T follicular helper cell (primary cell): ENCODE measurements around the gene ST7L.

ENCODE experiments used
- DNase-seq: peaks from one replicate; pipeline ENCODE4 v3.0.0-alpha.2; 2020; ENCODE audit warnings: low read depth

ST7L gene

DNA sequence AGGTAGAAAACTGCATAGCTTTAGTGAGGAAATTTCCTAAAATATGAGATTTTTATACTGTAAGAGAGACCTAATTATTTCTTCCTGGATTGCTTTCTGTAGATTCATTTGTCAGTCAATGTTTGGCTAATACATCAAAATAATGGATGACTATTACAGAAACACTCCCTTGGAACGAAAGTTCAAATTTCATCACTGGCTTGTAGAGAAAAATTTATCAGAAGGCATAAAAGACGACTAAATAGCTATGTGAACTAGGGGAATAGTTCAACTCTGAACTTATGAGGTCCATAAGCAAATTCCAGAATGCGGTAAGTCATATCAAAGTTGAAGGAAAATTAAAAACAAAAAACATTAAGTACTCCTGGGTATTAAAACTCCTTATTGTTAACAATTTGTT lies 74.2 kb downstream of the ST7L start:
- no peak for DNase-seq

DNA sequence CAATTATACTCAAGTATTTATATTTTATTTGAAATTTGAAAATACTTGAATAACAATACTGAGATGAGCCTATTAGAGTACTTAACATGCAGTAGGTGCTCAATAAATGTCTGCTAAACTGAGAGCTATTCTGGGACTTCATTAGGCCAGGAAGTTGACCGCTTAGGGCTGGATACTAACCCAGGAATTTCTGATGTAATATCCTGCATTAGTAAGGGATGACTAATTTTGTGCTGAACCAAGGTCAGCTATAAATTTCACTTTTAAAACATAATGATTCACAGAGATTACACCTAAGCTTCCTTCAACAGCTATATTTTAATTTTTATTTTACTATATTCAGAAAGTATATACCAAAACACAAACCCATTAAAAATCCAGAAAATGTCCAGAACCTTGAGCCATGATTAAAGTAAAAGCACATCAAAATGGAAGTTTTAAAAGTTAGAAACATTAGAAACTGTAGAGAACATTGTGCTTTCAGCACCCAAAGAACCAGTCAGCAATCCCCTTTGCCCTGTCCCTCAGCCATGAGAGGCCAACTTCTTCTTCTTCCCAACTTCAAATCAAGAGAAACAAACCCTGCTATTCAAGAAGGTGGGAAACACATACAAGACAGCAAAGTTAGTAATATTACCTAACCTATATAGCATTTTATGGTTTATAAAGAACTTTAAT lies 74.8 kb downstream of the ST7L start:
- DNase-seq = no peak

DNA sequence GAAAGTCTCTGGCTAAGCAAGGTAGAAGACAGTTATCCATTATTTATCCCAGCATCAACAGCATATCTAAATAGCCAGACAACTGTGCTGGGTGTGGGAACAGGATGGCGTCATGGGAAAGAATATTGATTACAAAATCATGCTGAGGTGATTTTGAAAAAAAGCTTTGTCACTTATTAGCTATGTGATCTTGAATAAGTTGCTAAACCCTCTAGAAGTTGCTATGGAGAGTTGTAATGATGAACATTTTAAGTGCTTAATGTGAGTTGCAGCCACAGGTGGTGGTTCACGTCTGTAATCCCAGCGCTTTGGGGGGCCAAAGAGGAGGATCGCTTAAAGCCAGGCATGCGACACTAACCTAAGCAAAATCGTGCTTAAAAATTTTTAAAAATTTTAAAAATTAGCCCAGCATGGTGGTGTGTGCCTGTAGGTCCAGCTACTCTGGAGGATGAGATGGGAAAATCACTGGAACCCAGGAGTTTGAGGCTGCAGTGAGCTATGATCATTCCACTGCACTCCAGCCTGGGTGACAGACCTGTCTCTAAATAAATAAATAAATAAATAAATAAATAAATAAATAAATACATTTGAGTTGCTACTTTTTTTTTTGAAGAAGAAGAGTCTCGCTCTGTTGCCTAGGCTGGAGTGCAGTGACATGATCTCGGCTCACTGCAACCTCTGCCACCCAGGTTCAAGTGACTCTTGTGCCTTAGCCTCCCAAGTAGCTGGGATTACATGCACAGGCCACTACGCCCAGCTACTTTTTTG lies 76.6 kb downstream of the ST7L start:
- no peak for DNase-seq

DNA sequence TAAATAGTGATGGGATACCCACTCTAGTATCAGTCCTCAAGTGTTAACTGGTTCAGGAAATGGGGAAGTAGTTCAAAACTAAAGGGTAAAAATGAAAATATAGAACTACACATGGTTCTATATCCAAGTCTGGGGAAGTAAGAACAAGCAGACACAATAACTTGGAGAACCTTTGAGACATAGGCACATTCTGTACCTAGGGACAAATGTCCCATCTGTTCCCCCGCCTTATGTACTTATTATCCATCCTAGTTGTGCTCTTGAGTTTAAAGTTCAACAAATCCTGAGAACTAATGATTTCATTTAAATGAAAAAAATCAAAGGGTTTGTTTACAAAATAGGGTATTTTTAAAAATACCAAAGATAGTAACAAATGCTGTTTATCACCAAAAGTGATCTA lies 77.6 kb downstream of the ST7L start:
- no peak for DNase-seq

DNA sequence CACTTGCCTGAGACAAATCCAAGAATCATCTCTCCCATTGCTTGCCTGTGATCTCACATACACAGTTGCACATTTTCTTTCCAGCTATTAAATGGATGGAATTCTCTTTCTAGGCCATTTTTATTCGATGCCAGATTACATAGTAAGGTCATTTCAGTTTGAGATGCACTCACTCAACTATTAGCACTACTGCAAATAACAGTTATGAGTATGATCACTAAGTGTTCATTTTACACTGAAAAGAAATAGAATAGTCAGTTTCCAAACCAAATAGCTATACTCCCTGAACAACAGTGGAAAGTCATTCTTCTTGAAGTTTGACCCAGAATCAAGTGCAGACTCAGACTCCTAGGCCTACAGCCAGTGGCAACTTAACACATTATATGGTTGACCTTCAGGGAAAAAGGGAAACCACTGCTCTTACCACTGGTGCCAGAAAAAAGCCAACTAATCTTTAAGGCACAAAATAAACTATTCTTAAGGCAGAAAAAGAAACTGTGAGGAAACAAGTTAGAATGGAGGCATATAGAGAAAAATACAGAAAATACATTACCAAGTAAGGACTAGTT lies 78.6 kb downstream of the ST7L start:
- no peak for DNase-seq

DNA sequence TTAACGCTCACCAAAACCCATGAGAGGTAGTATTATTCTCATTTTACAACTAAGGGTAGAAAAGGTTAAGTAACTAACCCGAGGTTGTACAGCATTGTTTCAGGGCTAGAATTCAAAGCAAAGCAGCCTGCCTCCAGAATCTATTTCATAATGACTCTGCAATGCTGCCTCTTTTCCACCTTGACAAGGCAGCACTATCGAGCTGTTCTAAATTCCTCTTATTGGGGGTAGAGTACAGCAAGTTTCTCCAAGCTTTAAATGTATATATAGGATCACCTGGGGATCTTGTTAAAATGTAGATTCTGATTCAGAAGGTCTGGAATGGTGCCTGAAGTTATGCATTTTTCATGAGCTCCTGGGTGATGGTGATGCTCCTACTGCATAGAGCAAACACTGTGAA lies 80.1 kb downstream of the ST7L start:
- DNase-seq = no peak

DNA sequence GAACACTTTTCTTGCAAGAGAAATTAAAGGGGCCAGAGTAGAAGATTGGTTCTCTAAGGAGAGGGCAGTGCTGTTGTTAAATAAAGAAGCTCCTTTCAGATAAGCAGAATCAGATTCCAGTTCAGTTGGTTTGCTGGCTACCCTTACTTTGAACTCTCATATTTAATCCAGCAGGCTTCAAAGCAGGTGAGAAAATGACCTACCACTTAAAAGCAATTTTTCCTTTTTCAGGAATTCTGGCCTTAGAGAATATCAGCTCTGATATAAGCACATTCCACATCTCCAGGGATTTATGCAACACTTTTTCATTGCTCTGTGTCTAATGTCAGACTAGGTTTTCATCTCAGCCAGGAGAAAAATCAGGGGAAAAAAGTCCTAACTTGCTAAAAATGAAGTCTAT lies 81.5 kb downstream of the ST7L start:
- no peak for DNase-seq

DNA sequence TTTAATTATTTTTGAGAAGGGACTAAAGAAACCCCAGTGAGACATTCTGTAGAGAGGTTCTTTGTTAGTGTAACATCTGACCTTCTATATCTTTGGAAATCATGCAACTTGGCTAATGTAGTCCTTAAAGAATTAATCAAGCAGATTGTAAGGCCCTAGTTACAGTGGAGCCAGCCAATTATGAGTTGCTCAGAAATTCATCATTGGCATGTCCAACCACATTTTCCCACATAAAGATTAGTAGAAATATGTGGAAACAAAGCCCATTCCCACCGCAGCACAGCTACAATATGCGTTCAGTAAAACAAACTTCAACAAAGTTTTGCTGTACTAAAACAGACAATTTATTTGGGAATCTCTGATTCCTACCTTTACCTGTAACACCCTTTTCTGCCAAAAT lies 82.4 kb downstream of the ST7L start:
- no peak for DNase-seq

DNA sequence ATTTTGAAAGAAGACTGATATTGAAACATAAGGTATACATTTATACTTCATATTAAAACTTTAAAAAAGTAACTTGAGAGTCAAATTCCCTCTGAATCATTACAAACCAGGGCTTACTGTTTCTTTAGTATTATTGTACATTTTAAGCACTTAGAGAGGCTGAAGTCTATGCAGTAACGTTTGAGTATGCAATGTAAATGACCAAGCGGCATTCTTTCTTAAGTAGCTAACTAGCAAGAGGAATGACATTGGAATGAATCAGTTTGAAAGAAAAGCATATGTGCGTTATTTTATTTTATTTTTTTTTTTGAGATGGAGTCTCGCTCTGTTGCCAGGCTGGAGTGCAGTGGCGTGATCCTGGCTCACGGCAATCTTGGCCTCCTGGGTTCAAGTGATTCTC lies 85.9 kb downstream of the ST7L start:
- no peak for DNase-seq

DNA sequence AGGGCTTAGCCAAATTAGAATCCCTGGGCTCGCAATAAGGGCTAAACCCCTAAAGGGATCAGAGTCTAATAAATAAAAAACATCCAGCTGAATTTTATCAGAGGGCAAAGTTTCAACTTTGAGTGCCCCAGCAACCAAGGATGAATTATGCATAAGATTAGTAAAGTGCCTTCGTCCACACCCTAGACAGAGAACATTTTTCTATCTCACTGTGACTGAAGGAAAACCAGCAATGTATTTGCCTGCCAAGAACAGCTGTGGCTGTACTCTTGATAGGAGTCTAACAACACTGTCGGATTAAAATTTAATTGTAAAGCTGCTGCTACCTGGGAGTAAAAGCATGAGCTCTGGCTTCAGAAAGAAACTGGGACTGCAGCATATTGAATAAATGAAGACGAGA lies 86.9 kb downstream of the ST7L start:
- no peak for DNase-seq

DNA sequence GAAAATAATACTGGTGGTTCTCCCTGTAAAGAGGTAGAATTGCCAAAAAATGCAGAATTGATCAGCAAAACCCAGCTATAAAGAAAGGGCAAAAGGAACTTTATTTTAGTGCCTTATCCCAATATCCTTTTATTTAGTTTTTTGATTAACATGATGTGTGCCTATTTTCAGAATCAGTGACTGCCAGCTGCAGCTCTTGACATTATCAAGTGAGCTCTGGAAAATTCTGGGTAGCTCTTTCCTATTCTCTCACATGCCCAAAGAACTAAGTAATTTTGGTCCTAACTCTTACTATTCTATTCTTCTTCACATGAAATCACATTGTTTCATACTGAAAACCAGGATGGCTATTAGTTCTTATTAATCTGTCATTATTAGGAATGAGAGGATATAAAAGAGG lies 88.1 kb downstream of the ST7L start:
- DNase-seq = no peak

DNA sequence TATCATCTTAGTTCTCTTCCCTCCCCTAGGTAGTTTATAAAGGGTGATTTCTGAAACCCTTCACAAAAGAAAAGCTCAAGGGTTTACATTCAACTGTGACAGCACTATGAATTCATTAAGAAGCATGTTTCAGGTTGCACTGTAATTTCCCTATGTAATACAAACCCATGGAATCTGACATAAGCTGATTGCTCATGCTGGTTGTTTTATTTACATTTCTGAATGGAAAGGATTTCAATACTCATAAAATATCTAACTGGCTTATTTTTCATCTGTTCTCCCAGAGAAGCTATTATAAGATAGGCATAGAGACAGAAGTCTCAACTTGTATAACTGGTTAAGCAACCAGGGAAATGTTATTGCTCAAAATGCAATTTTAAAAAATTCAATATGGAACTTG lies 89.6 kb downstream of the ST7L start:
- DNase-seq = no peak

DNA sequence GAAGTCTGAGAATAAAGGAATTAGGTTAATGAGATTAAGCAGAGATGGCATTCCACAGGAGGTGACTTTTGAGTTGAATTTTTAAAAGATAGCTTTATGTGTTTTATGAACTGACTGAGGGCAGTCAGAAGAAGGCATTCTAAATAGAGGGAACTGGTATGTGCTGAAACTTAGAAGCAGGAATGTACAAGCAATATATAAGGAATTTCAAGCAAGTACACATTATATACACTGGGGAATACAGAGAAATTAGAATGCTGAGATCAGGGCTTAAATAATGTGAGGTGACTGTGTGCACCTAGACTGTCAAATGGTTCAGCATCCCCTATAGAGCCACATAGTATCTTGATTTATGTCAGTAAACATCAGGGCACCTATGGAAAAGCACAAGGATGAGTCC lies 90.9 kb downstream of the ST7L start:
- no peak for DNase-seq

DNA sequence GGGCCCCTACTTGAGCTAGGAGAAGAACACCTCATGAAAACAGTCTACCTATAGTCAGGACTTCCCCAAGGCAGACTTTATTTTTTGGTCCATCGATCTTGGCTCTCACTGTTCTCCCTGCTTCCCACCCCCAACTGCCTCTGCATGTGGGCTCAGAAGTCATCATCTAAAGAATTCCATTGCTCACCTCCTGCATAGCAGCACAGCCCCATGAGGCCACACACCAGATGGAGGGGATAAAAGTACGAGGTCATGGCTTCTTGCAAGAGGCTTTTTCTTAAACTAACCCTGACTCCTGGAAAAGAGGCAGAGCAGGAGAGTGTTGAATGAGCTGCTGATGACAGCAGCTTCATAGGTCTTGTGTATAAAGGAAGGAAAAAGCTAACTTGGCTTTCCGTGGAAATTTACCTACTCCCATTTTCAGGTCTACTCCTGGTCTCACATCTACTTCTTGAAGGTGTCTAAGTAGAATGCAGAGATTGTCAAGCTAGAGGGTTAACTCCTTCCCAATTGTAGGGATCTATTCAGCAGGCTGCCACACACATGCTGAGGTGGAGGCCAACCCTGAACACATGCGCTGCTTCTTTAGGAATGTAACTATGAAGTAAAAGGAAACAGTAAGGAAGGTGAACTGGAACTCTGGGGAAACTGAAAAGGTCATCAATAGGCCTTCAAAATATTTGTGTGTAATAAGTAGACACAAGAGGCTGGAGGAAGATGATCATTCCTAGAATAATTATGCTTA lies 91.5 kb downstream of the ST7L start:
- DNase-seq = no peak

DNA sequence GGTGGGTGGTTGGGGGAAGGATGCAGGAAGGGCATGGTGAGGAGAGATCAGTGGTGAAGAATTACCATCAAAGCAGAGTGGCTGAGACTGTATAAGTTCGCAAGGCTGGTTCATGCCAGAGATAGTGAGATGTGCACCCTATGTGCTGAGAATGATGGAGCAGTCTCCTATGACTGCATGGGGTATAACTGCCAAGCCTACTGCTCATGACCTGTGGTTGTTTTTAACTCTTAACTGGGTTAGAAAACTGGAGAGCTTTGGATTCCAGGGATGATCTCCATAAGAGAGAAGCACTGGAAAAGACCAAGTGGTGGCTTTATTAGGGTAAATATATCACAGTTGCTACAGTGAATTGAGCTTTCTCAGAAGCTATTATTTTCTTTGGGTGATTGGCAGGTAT lies 94.0 kb downstream of the ST7L start:
- no peak for DNase-seq

DNA sequence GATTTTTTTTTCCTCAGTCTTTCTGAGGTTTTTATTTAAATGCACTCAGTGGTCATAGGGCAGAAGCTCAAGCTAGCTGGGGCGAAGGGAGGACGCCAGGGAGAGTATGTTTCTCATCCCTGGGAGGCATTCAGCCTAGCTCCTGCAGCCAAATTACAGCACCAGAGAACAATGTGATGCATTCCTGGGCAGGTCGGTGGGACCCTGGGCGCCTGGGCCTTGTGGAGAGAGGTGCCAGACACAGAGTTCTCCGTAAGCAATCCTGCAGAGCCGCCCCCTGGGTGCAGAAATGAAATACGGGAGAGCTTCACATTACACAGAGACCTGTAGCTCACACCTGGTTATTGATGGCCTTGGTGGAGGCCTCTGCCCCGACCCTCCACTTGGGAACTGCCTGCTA lies 94.7 kb downstream of the ST7L start:
- DNase-seq = no peak

DNA sequence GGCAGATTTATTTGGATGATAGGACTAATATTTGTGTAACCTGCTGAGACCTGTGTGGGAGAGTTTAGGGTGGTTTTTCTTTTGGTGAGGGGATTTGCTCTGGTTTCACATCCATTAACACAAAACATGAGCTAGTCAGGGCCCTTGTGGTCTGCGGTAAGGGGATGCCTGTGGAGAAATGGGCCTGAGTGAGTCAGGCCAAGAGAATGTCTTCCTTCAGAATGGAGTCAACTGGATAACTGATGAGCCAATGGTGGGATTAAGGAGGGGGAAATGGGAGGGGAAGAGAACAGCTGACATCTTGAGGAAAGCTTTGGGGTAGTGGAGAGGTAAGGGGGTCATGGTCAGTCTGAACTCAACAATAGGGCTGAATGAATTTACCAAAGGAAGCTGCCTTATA lies 96.3 kb downstream of the ST7L start:
- no peak for DNase-seq

DNA sequence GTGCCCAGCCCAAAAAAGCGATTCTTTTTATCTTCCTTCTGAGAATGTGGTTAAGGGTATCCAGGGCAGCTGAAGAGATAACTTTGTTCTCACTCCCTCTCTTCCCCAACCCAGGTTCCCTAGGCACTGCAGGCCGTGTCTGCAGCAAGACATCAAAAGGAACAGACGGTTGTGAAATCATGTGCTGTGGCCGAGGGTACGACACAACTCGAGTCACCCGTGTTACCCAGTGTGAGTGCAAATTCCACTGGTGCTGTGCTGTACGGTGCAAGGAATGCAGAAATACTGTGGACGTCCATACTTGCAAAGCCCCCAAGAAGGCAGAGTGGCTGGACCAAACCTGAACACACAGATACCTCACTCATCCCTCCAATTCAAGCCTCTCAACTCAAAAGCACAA lies 98.8 kb downstream of the ST7L start:
- no peak for DNase-seq

DNA sequence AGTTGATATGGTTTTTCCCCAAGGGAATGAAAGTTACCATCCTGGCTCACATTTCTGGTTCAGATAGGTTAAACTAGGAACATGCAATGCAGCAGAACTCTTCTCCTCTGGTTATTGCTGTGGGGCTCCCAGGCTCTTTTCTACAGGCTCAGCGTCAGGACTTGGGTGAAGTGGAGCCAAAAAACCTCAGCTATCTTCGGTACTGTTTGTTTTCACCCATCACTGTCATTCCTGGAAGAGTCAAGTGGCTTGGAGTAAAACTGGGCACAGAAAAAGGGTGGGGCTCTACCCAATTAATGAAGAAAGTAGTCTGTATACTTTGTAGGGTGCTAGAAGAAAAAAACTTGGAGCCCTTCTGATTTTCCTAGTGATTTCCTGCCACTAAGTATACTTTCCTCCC lies 100.8 kb downstream of the ST7L start:
- DNase-seq = no peak

DNA sequence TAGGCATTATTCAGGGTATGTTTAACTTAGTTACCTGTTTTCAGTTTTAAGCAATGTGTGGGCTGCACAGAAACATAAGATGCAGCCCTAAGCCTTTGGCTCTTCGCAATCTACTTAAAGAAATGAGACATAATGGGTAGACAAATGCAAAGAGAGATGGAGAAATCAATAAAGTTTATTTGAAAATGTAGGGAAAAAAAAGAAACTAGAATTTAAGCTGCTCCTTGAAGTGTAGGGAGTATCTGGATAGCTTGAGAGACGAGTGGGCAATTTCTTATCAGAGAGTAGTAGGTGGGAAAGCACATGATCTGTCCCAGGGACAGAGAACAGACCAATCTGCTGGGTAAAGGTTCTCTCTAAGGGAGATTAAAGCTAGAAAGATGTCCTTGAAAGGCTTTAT lies 101.3 kb downstream of the ST7L start:
- DNase-seq = no peak

DNA sequence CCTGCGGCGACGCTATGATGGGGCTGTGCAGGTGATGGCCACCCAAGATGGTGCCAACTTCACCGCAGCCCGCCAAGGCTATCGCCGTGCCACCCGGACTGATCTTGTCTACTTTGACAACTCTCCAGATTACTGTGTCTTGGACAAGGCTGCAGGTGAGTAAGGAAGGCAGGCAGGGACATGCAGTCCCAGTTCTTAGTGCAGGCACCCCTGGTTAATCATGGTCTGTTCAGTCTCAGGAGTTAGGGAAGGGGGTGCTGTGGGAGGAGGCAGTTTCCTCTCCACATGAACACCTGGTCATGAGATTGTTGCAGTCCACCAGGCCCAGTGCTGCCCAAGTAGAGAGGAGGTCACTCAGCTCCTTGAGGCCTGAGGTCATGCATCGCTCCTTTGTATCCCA lies 101.7 kb downstream of the ST7L start:
- DNase-seq = no peak

DNA sequence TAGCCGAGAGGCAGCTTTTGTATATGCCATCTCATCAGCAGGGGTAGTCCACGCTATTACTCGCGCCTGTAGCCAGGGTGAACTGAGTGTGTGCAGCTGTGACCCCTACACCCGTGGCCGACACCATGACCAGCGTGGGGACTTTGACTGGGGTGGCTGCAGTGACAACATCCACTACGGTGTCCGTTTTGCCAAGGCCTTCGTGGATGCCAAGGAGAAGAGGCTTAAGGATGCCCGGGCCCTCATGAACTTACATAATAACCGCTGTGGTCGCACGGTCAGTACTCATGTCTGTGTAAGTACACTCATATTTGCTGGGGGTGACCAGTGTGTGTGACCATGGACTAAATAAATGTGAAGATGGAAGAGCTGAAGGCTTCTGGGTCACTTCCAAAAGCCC lies 102.8 kb downstream of the ST7L start:
- no peak for DNase-seq
